ENCODE measurements around the gene C1QTNF12. TPM values are rescaled to one million over a fixed set of nuclear protein-coding genes. Genes with fewer than 3 reads are reported as not detected.

C1QTNF12 gene
- total RNA-seq, 1 donor from 2014 or later, result not detected

GRCh38 chr1:1226566-1227362 lies 19.8 kb downstream of the C1QTNF12 start:
- DNase-seq (ENCODE audit: low spot score in 2 of 2), result no peak
- Histone ChIP-seq H3K4me1 (peaks cover 14 to 16% of the 10 kb centered on the region in 2 donors), H3K36me3 (peaks cover 55 to 73% of the 10 kb centered on the region in 2 donors), H3K4me3 (no peak overlapping the region), H3K27me3 (no peaks in the 10 kb centered on the region), H3K9me3 (no peaks in the 10 kb centered on the region), H3K27ac (no peak overlapping the region)
- TF ChIP-seq CTCF (IDR thresholded peaks at IDR 0.05), result no peak
- intact Hi-C loops (cut with DNase I), result no loop called here

- Histone ChIP-seq H3K4me3 (no peak overlapping the region), H3K27ac (no peak overlapping the region), H3K36me3 (peaks cover 63 to 81% of the 10 kb centered on the region in 2 donors), H3K27me3 (no peaks in the 10 kb centered on the region), H3K9me3 (no peaks in the 10 kb centered on the region), H3K4me1 (peaks cover 14 to 16% of the 10 kb centered on the region in 2 donors)
- DNase-seq (ENCODE audit: low spot score in 2 of 2), result no peak
- intact Hi-C loops (cut with DNase I), result no loop called here
- TF ChIP-seq CTCF (IDR thresholded peaks at IDR 0.05), result no peak
Measured at GRCh38 chr1:1225913-1226312, 20.6 kb downstream of the C1QTNF12 start.

GRCh38 chr1:1225238-1225845 lies 21.2 kb downstream of the C1QTNF12 start:
- peaks cover 64 to 86% of the 10 kb centered on the region in 2 donors for H3K36me3 ChIP-seq
- intact Hi-C loops (cut with DNase I), result no loop called here

GRCh38 chr1:1223891-1224290 lies 22.6 kb downstream of the C1QTNF12 start:
- H3K27ac ChIP-seq, result no peak overlapping the region
- H3K4me3 ChIP-seq, result no peak overlapping the region
- H3K36me3 ChIP-seq, result peaks cover 77 to 98% of the 10 kb centered on the region in 2 donors
- no peaks in the 10 kb centered on the region for H3K27me3 ChIP-seq
- intact Hi-C loops (cut with DNase I), result no loop called here
- no peak for TF ChIP-seq CTCF (IDR thresholded peaks at IDR 0.05)
- H3K4me1 ChIP-seq, result no peaks in the 10 kb centered on the region
- no peak for DNase-seq (ENCODE audit: low spot score in 2 of 2)
- H3K9me3 ChIP-seq, result no peaks in the 10 kb centered on the region

More at GRCh38 chr1:1225238-1225845, 21.2 kb downstream of the C1QTNF12 start:
- TF ChIP-seq CTCF (IDR thresholded peaks at IDR 0.05), result no peak
- Histone ChIP-seq H3K9me3 (no peaks in the 10 kb centered on the region), H3K4me1 (peaks cover 9 to 10% of the 10 kb centered on the region in 2 donors), H3K27ac (no peak overlapping the region), H3K27me3 (no peaks in the 10 kb centered on the region), H3K4me3 (no peak overlapping the region)
- DNase-seq (ENCODE audit: low spot score in 2 of 2), result no peak

GRCh38 chr1:1223321-1223720 lies 23.2 kb downstream of the C1QTNF12 start:
- Histone ChIP-seq H3K27me3 (no peaks in the 10 kb centered on the region), H3K4me3 (no peak overlapping the region), H3K4me1 (no peaks in the 10 kb centered on the region), H3K9me3 (no peaks in the 10 kb centered on the region), H3K36me3 (peaks cover 79 to 98% of the 10 kb centered on the region in 2 donors), H3K27ac (no peak overlapping the region)
- intact Hi-C loops (cut with DNase I), result no loop called here
- TF ChIP-seq CTCF (IDR thresholded peaks at IDR 0.05), result no peak
- no peak for DNase-seq (ENCODE audit: low spot score in 2 of 2)

Measured in ascending aorta (tissue), 2 donors.